T-helper 2 cell (primary cell): Measurements from ENCODE around the gene C1orf74.

Experiments
- DNase-seq, 5 experiments: peaks; one replicate each; pipeline versions ENCODE4 v3.0.0 to v3.0.0-alpha.2; 2012 to 2022

C1orf74 gene

DNA sequence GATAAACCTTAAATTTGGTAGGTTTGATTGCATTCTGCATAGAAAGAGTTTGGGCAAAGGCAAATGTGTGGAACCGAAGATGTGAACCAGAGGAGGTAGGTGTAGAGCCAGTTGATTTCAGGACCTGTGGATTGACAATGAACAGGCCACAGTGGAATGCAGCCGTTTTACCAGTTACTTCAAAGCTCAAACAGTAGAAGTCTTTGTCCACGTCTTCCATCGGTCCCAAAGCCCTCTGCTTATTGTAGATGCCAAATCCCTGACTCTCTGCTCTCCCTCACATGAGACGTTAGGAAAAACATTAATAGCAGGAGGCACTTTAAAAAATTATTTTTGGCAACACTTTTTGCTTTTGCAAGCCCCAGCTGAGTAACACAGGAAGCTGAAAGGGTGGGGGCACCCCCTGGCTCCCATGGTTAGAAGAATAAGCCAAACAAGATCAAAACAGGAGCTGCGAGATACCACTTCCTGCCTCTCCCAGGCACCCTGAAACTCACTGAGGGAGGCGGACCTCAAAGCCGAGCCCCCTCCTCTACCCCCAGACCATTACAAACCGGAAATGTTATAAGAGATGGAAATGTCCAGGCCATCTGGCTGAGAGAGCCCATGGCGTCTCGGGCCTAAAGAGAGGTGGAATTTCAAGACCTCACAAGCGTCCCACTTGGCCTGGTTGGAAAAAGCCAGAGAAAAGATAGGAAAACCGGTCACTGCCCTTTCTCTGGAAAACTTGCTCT, 15.0 kb downstream of the C1orf74 start:
- DNase-seq, result peak in 4 of 5 experiments; percentile 60 to 94 (median 69)

DNA sequence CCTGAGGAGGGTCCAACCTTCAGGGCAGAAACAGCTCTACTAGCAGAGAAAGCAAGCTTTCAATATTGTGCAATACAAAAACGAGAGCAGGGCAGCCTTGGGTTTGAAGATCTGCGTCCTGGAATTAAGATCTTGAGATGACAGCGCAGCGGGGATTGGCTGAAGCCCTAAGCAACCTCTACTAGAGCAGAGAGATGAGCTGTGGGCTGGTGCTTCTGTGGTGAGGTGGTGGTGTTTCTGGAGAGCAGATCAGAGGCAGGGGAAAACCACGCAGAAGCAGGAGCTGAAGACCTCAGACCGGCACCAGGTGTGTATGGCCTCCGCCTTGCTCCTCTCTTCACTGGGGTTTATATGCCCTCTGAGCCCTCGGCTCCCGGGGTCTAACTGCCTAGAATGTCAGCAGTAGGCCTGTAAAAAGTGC, 16.0 kb downstream of the C1orf74 start:
- peak; percentile 33 to 97 (median 73) for DNase-seq

DNA sequence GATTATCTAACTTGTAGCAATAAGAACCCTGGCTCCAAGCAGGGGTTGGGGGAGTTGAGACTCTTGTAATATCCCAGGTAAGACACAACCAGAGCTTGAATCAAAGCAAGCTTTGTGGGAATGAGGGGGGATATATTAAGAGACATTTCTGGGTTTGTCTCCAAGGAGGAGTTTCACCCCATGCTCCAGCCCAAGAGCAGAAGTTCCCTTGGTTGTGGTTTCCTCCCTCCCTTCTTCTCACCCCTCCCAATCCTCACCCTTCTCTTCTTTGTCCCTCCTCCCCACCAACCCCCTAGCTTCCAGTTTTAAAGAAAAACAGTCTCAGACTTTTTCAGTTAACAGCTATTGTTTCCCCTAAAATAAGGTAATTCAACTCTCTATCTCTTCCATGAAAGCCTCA, 16.7 kb downstream of the C1orf74 start:
- no peak for DNase-seq

DNA sequence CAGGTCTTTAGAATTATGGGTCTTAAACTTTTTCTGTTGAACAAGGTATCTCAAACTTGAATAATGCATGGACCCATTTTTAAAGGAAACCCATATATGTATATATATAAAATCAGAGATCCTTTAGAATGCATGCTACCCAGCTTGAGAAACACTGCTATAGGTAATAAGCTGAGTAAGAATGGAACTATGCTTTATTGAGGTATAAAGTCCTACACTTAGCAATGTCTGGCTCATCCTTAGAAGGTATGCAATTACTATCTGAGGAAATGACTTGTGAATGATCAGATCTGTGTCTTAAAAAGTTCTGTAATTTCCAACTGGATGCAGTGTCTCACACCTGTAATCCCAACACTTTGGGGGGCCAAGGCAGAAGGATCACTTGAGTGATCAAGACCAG, 17.3 kb downstream of the C1orf74 start:
- peak in 1 of 5 experiments; percentile 51 for DNase-seq

DNA sequence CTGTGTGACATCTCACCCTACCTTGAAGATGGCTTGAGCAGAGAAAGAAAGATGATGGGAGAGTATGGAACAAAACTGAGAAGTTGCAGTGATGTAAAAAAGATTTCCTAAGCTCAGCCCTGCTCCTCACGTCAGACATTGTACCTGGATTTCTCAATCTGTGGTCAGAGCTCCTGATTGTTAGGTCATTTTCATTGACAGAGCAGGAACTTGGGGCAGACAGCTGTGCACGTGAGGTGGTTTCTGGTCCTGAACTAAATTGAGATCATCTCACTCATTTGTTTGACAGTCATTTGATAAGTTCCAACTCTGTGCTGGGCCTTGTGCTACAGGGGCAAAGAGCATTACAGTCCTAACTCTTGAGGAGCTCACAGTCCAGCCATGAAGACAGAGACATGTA, 18.3 kb downstream of the C1orf74 start:
- no peak for DNase-seq

DNA sequence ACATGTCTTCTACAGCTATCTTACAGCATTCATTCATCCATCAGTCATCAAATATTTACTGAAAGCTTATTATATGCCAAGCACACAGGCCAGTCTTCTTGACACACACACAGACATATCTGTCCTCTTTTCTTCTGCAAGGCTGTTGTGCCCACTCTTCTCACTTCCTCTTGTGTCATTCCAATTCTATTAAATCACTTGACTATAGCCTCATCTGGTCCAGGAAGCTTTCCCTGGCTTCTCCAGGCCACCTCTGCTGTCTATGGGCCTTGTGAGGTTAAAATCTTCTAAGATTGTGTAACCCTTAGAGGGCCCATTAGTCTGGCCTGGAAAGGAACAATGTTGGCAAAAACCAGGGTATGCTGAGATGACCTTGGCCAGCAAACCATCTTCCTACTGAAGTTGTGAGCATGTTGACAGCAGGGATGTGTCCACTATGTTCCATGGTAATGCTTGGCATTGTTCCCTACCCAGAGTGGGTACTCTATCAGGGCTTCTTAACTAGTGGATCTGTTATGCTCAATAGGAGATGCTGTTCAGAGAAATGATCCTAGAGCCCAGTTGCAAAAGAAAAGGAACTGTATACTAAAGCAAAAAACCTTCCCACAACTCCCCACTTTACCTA, 23.2 kb downstream of the C1orf74 start:
- DNase-seq, result no peak

DNA sequence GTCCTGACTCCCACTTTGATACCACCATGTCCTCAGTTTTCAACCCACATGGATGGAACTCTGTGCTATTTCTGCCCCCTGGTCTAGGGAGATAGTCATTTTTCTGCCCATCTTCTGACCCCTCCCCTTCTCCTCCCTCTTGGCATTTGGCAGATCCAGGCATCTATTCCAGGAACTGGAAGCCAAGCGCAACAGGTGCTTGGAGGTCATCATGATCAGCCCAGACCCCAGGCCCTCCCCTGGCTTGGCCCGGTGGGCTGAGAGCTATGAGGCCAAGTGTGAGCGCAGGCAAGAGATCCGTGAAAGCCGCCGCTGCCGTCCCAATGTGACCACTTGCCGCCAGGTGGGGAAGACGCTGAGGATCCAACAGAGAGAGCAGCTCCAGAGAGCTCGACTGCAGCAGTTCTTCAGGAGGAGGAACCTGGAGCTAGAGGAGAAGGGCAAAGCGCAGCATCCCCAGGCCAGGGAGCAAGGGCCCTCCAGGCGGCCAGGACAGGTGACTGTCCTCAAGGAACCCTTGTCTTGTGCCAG, 24.5 kb downstream of the C1orf74 start:
- DNase-seq, result no peak

DNA sequence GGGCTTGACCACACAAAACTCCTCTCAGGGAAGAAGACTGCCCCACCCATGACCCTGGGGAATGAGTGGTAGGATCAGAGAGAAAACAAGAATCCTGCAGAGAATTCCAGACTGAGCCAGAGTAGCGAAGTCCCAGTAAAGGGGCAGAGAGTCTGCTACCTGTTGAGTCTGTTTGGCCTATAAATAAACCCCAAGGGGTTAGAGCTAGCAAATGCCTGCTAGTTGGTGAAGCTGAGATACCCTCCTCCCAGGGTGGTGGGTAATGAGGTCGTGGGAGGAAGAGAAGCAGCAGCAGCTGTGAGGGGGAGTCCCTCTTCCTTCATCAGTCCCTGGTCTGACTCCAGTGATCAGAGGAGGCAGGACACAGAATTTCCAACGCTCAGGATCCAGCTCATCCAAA, 26.0 kb downstream of the C1orf74 start:
- DNase-seq, result no peak

DNA sequence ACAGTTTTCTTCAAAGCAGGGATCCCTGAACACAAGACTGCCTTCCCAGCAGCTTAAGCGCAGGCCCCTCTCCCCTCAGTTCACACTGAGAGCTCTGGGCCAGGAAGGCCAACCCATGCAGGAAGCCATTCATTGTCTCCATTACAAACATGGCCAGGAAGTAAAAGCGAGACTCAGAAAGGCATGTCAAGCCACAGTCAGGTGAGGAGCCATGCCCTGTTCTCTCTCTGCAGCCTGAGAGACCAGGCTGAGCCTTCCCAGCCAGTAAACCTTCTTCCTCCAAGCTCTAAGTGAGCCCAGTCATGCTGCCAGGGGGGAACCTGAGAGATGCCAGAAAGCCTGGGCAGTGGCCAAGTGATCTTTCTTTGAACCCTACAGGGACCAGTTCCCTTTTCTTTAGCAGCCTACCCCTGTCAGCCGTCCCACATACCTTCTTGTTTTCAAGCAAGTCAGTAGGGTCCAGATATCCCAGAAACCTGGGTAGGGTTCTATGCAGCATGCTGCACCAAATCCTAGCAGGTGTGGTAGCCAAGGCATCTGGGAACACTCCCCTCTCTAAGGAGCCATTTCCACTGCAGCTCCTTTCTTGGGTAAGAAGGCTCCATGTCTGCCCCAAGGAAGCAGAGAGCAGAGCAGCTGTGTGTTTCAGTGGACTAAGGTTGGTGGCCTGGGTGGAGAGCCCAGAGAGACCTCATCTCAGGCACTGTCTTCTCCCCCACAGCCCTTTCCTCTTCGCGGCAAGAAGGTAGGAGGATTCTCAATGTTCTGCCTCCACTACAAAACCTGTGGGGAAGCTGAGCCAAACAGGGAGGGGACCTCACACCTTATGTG, 27.5 kb downstream of the C1orf74 start:
- DNase-seq, result peak in 2 of 5 experiments; percentile 8 to 66

DNA sequence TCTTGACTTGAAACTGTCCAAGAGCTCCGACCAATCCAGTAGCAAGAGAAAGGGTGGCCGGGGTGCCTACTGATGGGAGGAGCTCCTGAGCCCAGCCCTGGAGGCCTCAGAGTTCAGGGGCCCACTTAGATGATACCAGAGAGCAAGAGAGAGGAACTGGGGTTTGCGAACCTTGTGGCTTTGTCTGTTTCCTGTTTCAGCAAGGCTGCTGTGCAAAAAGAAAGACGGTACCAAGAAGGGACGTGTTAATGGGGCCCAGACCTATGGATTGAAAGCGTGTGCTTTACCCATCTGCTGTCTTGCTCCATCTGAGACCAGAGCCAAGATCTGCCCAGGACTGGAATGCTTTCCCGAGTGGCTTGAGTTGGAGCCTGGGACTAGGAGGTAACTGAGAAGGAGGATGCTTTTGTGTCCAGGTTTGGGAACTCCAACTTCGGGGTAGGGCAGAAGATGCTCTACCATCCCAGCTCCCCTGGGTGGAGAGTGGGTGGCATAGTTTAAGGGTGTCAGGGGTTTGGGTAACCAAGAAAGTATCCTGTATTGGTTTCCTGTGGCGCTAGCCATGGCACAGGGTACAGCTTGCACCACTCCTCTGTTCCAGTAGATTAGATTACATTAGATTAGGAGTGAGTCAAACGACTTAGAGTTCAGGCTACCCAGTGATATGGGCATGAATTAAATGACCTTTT, 28.3 kb downstream of the C1orf74 start, which contains the start of gene TRAF3IP3:
Gene TRAF3IP3, plus strand, starts transcription at position 128 of the 689 bp plus-strand sequence. CDS start 3,987 bp downstream, outside the sequence.
- peak; percentile 24 to 96 (median 62) for DNase-seq

DNA sequence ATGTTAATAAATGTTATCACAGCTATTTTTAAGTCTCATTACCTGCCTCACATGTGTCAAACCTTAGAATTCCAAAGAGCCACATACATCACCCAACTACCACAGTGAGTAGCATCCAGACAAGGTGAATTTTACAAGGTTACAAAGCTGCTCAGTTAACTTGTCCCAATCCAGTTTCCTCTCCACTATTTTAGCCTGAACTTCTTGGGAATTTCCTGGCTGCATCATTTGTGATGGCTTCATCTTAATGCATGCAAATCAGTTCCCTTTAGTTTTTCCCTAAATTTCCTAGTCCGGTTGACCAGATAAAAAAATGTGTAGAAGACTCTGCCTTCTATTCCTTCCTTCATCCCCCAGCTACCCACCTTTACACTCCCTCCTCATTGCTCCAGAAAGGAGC, 29.1 kb downstream of the C1orf74 start:
- DNase-seq, result no peak

DNA sequence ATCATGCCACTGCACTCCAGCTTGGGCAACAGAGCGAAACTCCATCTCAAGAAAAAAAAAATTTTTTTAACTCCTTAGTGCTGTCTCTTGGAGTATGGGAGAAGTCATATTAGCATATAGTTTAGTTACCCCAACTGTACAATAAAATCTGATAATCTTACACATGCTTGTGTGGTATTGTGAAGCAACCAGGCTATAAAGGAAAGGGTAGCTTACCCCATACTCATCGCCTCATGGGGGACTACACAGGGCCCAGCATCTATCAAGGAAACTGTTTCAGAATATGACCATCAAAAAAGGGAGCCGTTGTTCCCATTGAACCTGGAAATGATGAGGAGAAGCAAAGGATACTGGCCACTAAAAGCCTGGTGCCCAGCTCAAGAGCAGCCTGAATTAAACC, 31.5 kb downstream of the C1orf74 start:
- no peak for DNase-seq

DNA sequence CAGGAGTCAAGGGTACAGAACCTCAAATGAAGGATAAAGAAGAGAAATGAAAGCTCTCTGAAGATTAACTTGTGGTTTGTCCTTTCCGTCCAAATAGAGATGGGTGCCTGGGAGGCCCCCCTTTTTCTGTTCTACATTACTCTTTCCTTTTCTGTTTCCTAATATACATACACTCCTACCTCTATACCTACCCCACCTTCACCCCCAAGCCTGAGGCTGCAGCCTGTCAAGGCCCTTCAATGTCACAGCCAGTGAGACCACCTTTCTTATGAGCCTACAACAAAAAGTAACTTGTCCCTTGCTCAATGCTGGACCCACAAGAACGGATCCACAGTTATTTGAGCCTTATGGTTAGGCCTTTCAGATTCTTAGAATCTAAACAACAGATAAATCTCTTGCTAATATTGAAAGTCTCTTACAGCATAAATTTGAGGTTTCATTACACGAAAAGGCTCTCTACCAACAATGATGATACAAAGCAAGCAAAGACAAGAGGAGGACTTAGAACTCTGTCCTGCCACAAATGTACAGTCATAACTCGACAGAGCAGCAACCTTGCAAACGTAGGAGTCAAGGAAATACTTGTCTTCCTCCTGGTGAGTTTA, 32.6 kb downstream of the C1orf74 start:
- peak in 1 of 5 experiments; percentile 94 for DNase-seq

DNA sequence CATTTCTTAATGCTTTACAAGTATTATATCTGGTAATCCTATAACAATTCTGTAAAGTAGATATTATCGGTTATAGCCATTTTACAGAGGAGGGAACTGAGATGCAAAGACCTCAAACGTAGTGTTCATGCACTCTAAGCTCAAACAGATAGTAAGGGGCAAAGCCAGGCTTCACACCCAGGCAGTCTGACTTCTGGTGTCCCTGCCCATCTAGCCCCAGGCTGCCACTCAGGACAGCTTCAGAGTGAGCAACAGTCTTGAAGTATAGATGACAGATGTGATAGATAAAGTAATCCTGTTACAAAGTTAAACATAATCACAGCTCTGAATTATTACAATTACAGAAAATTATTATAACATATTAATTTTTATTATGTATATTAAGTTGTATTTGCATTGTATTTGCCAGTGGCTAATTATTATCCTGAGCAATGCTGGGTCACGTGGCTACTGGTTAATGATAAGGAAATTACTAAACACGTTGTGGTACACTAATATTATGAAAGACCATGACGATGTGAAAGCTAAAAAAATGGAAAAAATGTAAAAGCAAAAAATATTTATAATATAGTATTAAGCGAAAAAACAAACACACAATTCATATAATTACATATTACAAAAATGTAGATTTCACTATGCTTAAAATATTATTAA, 34.6 kb downstream of the C1orf74 start:
- DNase-seq, result peak in 1 of 5 experiments; percentile 27

DNA sequence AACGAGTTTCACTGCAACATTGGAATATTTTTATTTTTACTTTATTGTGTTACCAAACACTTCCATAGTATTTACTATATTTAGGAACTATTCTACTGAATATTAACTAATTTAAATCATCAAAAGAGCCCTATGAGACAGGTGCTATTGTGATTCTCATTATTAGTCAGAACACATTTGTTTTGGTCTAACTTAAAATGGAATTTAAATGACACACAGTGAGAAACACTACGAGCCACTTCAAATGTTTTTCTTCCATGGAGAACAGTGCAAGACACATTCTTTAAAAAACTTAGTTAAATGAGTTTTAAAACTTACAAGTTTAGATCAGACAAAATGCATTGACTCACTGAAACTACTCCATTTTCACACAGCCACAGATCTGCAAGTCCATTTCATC, 35.2 kb downstream of the C1orf74 start:
- DNase-seq, result peak in 1 of 5 experiments; percentile 43

DNA sequence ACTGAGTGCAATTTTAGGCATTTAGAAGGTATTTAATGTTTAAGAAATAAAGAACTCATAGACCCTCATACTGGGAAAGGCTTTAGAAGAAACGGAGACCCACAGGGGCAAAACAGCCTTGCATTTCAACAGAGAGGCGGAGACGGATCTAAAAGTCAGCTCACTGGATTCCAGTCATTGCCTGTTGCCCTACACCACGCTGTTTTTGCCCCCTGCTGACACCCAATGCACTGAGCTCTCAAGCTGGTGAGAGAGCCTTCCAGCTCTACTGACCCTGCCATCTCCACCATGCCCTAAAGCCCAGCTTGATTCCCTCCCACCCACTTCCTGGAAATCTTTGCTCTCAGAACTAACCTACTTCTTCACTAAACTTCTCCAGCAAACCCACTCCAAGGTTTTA, 35.7 kb downstream of the C1orf74 start:
- DNase-seq, result no peak

DNA sequence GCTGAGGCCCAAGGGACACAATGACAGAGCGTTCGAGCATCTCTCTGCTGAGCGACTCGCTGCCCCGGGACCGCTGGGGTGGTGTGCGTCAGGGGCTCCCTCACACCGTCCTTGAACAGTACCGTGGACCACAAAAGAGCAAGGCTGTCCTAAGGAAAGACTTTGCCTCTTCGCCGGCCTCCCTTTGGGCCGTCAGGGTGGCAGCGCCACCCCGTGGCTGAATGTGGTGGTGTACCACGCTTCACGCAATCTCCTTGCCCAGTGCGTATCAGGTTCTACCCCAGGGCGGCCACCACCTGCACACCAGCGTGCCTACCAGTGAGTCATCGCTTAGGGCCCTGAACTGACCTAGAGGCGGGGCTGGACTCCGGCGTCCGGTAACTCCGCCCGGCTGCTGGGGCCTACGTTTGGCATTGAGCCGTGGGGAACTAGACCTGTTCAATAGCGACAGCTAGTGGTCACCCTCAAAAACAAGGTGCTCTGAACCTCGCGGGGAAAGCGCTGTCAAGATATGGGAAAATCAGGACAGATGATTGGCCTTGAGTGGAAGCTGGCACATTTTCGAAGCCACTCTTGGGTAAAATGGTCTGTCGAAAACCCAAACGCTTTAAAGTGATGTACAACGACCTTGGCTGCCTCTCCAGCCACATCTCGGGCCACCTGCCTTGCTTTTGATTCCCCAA, 36.6 kb downstream of the C1orf74 start:
- peak; percentile 59 to 85 (median 78) for DNase-seq

DNA sequence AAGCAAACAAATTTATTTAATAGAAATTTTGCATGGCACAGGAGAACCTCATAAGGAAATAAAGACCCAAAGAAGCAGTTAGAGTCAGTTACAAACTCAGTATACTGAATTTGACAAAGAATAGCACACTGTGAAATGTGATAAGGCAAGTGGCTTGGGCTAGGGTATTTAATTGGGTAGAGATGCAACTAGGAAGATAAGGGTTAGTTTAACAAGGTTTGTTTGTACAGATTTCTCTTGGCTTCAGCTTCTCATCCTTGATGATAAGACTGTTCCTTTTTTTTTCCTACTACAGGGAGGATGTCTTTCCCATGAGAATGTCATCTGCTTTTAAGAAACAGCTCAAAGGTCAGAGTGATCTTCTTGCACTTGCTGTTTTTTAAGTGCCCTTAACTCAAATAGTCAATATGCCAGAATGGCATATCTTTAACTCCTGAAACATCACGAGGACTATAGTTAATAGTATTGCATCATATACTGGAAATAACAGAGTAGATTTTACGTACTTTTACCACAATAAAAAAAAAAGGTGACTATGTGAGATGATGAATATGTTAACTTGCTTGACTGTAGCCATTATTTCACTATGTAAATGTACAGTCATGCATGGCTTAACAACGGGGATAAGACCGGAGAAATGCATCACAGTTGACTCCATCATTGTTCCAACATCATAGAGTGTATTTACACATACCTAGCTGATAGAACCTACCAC, 37.8 kb downstream of the C1orf74 start:
- no peak for DNase-seq

DNA sequence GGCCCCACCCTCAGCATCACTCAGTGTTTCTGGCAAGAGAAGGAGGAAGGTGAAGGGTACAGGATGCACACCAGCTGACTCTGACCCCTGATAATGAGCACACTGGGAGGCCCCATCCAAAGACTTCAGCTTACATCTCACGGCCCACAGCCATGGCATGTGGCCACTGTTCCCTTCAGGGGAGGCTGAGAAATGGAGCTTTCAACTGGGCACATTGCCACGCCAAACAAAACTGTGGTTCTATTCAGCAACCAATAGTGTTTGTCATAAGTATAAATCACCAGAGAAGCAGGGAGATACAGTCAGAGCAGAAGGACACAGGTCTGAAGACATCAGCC, 41.2 kb downstream of the C1orf74 start:
- DNase-seq, result no peak
